ENCODE measurements around the gene PRPH.

The PRPH gene

GRCh38 chr12:49336645-49337584 is 42.0 kb downstream of the PRPH start, which contains the start of gene C1QL4:
TSS of gene C1QL4 (minus strand) at chr12:49337188. CDS start at chr12:49336477, 711 bp downstream.
- no peak for TF ChIP-seq POLR2A (IDR thresholded peaks at IDR 0.05; ENCODE audit: low read depth, low read length)
- no peak for FAIRE-seq
- peak; percentile 93 for DNase-seq (ENCODE audit: insufficient read length, low spot score)

- FAIRE-seq, result no peak
- DNase-seq (ENCODE audit: insufficient read length, low spot score), result no peak
- TF ChIP-seq POLR2A (IDR thresholded peaks at IDR 0.05; ENCODE audit: low read depth, low read length), result no peak
Observed at GRCh38 chr12:49338830-49339463, 44.0 kb downstream of the PRPH start.

GRCh38 chr12:49339464-49339861 is 44.5 kb downstream of the PRPH start:
- TF ChIP-seq POLR2A (IDR thresholded peaks at IDR 0.05; ENCODE audit: low read depth, low read length), result no peak
- no peak for FAIRE-seq
- DNase-seq (ENCODE audit: insufficient read length, low spot score), result no peak

GRCh38 chr12:49340095-49340870 is 45.3 kb downstream of the PRPH start:
- TF ChIP-seq POLR2A (IDR thresholded peaks at IDR 0.05; ENCODE audit: low read depth, low read length), result no peak
- no peak for DNase-seq (ENCODE audit: insufficient read length, low spot score)
- no peak for FAIRE-seq

GRCh38 chr12:49340971-49341776 is 46.2 kb downstream of the PRPH start:
- FAIRE-seq (no peak), DNase-seq (ENCODE audit: insufficient read length, low spot score) (no peak)
- TF ChIP-seq POLR2A (IDR thresholded peaks at IDR 0.05; ENCODE audit: low read depth, low read length), result no peak

GRCh38 chr12:49341777-49342065 is 46.8 kb downstream of the PRPH start:
- FAIRE-seq (no peak), DNase-seq (ENCODE audit: insufficient read length, low spot score) (no peak)
- TF ChIP-seq POLR2A (IDR thresholded peaks at IDR 0.05; ENCODE audit: low read depth, low read length), result no peak

GRCh38 chr12:49342066-49342913 is 47.3 kb downstream of the PRPH start:
- FAIRE-seq, result no peak
- TF ChIP-seq POLR2A (IDR thresholded peaks at IDR 0.05; ENCODE audit: low read depth, low read length), result no peak
- peak; percentile 87 for DNase-seq (ENCODE audit: insufficient read length, low spot score)

GRCh38 chr12:49342914-49343731 is 48.2 kb downstream of the PRPH start:
- TF ChIP-seq POLR2A (IDR thresholded peaks at IDR 0.05; ENCODE audit: low read depth, low read length), result no peak
- DNase-seq (ENCODE audit: insufficient read length, low spot score), result no peak
- FAIRE-seq, result no peak

- DNase-seq (ENCODE audit: insufficient read length, low spot score) (no peak), FAIRE-seq (no peak)
- no peak for TF ChIP-seq POLR2A (IDR thresholded peaks at IDR 0.05; ENCODE audit: low read depth, low read length)
Observed at GRCh38 chr12:49344486-49345050, 49.6 kb downstream of the PRPH start.

- FAIRE-seq, result no peak
- DNase-seq (ENCODE audit: insufficient read length, low spot score), result no peak
- TF ChIP-seq POLR2A (IDR thresholded peaks at IDR 0.05; ENCODE audit: low read depth, low read length), result no peak
Observed at GRCh38 chr12:49345051-49345824, 50.3 kb downstream of the PRPH start.
